H1 (cell line): ENCODE measurements around the gene DPP10. TPM values are rescaled to one million over a fixed set of nuclear protein-coding genes. Genes with fewer than 3 reads are reported as not detected.

Experiments used
- CTCF ChIA-PET: fragments of 300-600 bp; sonication (Branson Sonifier 250); formaldehyde crosslinking; loops from one replicate; lab custom pipeline; 2021; ENCODE audit not compliant: partially characterized antibody; lab: Charles Lee
- POLR2A ChIA-PET: fragments of 300-600 bp; sonication (Branson Sonifier 250); formaldehyde crosslinking; loops from one replicate; lab custom pipeline; 2021; ENCODE audit warnings: inconsistent platforms; ENCODE audit not compliant: partially characterized antibody; lab: Charles Lee
- DNase-seq, 2 experiments: peaks; one replicate each; pipeline versions ENCODE4 v3.0.0 to v3.0.0-alpha.2; 2010 to 2022; ENCODE audit warnings: low spot score in 2 of 2, low read depth in 1 of 2, mixed read lengths in 1 of 2
- FAIRE-seq: peaks from 2 replicates; lab custom pipeline; 2011; peaks lifted over from hg19 to GRCh38; lab: Jason Lieb, UNC
- H2AFZ ChIP-seq: 2 replicates; pipeline ENCODE4 v1.8.1; 2012; ENCODE audit warnings: low read length, inconsistent platforms
- H2AK5ac ChIP-seq: 2 replicates; pipeline ENCODE4 v1.6.1; 2013; ENCODE audit warnings: low read depth, low read length
- H2BK120ac ChIP-seq: replicated peaks from 2 replicates; pipeline ENCODE3; 2013; ENCODE audit warnings: low read depth, low read length, inconsistent platforms
- H2BK12ac ChIP-seq: 2 replicates; pipeline ENCODE4 v1.6.1; 2013; ENCODE audit warnings: low read depth, low read length
- H2BK15ac ChIP-seq: 2 replicates; pipeline ENCODE4 v1.6.1; 2013; ENCODE audit warnings: low read length
- H2BK20ac ChIP-seq: 2 replicates; pipeline ENCODE4 v1.6.1; 2013; ENCODE audit warnings: low read length
- H2BK5ac ChIP-seq: 2 replicates; pipeline ENCODE4 v1.6.1; 2013; ENCODE audit warnings: low read depth, low read length
- H3K14ac ChIP-seq: 2 replicates; pipeline ENCODE4 v1.6.1; 2013; ENCODE audit warnings: inconsistent platforms; ENCODE audit not compliant: insufficient read length
- H3K18ac ChIP-seq: 2 replicates; pipeline ENCODE4 v1.6.1; 2013; ENCODE audit warnings: low read length; ENCODE audit errors: extremely low read depth
- H3K23ac ChIP-seq: 2 replicates; pipeline ENCODE4 v1.6.1; 2013; ENCODE audit warnings: inconsistent platforms; ENCODE audit not compliant: insufficient read length
- H3K23me2 ChIP-seq: 2 replicates; pipeline ENCODE4 v1.6.1; 2013; ENCODE audit warnings: low read depth, low read length
- H3K27ac ChIP-seq: 2 replicates; pipeline ENCODE4 v1.6.1; 2011; ENCODE audit warnings: low read depth, low read length, inconsistent platforms
- H3K27me3 ChIP-seq, 4 experiments: replicated peaks in 1 of 4; 1 replicate in 1 of 4; 2 replicates in 3 of 4; pipeline versions ENCODE4 v1.6.1 to v1.8.1; 2011 to 2013; ENCODE audit warnings: low read length in 3 of 4, mild to moderate bottlenecking in 3 of 4, inconsistent platforms in 2 of 4, mixed read lengths in 2 of 4, moderate library complexity in 1 of 4; ENCODE audit not compliant: control insufficient read depth in 3 of 4, insufficient read depth in 3 of 4; ENCODE audit errors: extremely low read depth in 1 of 4
- H3K36me3 ChIP-seq, 4 experiments: 2 replicates each; pipeline versions ENCODE4 v1.6.1 to v1.8.1; 2011 to 2013; ENCODE audit warnings: mild to moderate bottlenecking in 4 of 4, low read length in 3 of 4, moderate library complexity in 2 of 4, control low read depth in 1 of 4, inconsistent platforms in 1 of 4; ENCODE audit not compliant: insufficient read depth in 4 of 4, control insufficient read depth in 2 of 4
- H3K4ac ChIP-seq: replicated peaks from 2 replicates; pipeline ENCODE3; 2013; ENCODE audit warnings: low read length, low read depth, mixed read lengths, inconsistent platforms; ENCODE audit not compliant: insufficient read length
- H3K4me1 ChIP-seq, 4 experiments: replicated peaks in 1 of 4; 1 replicate in 1 of 4; 2 replicates in 3 of 4; pipeline versions ENCODE4 v1.6.1 to v1.8.1; 2011 to 2013; ENCODE audit warnings: low read length in 3 of 4, inconsistent platforms in 2 of 4, mixed read lengths in 1 of 4; ENCODE audit not compliant: insufficient read depth in 4 of 4, control insufficient read depth in 3 of 4
- H3K4me2 ChIP-seq, 2 experiments: 2 replicates each; pipeline versions ENCODE4 v1.6.1 to v1.8.1; 2011 to 2013; ENCODE audit warnings: low read depth in 2 of 2, low read length in 2 of 2, control low read depth in 1 of 2, inconsistent platforms in 1 of 2, mild to moderate bottlenecking in 1 of 2; ENCODE audit not compliant: insufficient read depth in 1 of 2
- H3K4me3 ChIP-seq, 4 experiments: fragments of 200-600, 300-600 bp in 1 of 4; sonication (generic), shearing (Covaris generic), sonication (Bioruptor Twin) in 1 of 4; 2 replicates each; pipeline versions ENCODE4 v1.5.1 to v1.8.1; 2011 to 2016; ENCODE audit warnings: low read length in 4 of 4, low read depth in 3 of 4, control low read depth in 2 of 4, inconsistent platforms in 2 of 4, mild to moderate bottlenecking in 2 of 4, mixed read lengths in 1 of 4, moderate library complexity in 1 of 4; ENCODE audit not compliant: insufficient read depth in 2 of 4; ENCODE audit errors: extremely low read depth in 1 of 4
- H3K56ac ChIP-seq: replicated peaks from 2 replicates; pipeline ENCODE3; 2013; ENCODE audit warnings: low read depth, mild to moderate bottlenecking, mixed read lengths, low read length, inconsistent platforms; ENCODE audit not compliant: insufficient read length
- H3K79me1 ChIP-seq: 2 replicates; pipeline ENCODE4 v1.6.1; 2013; ENCODE audit warnings: low read depth, low read length, control low read depth
- H3K79me2 ChIP-seq, 2 experiments: 2 replicates each; pipeline versions ENCODE4 v1.6.1 to v1.8.1; 2012 to 2013; ENCODE audit warnings: low read length in 2 of 2, mild to moderate bottlenecking in 2 of 2, inconsistent platforms in 1 of 2; ENCODE audit not compliant: insufficient read depth in 2 of 2, control insufficient read depth in 1 of 2
- H3K9ac ChIP-seq, 4 experiments: replicated peaks in 1 of 4; 1 replicate in 1 of 4; 2 replicates in 3 of 4; pipeline versions ENCODE4 v1.6.1 to v1.8.1; 2011 to 2013; ENCODE audit warnings: low read depth in 3 of 4, low read length in 3 of 4, control low read depth in 2 of 4, mild to moderate bottlenecking in 2 of 4, moderate library complexity in 2 of 4, inconsistent platforms in 1 of 4; ENCODE audit errors: extremely low read depth in 1 of 4
- H3K9me3 ChIP-seq, 2 experiments: 2 replicates each; pipeline versions ENCODE4 v1.6.1 to v1.8.1; 2012 to 2013; ENCODE audit warnings: mild to moderate bottlenecking in 2 of 2, moderate library complexity in 2 of 2, control low read depth in 1 of 2, inconsistent platforms in 1 of 2, low read depth in 1 of 2, low read length in 1 of 2, mixed read lengths in 1 of 2; ENCODE audit not compliant: insufficient read depth in 2 of 2
- H4K20me1 ChIP-seq, 2 experiments: replicated peaks in 1 of 2; 2 replicates each; pipeline versions ENCODE3 to v1.8.1; 2011 to 2013; ENCODE audit warnings: inconsistent platforms in 2 of 2, low read length in 2 of 2, mild to moderate bottlenecking in 1 of 2; ENCODE audit not compliant: insufficient read depth in 2 of 2, control insufficient read depth in 1 of 2
- H4K5ac ChIP-seq: 2 replicates; pipeline ENCODE4 v1.6.1; 2013; ENCODE audit warnings: low read length, low read depth, mixed read lengths, inconsistent platforms; ENCODE audit not compliant: insufficient read length
- H4K8ac ChIP-seq: 2 replicates; pipeline ENCODE4 v1.8.0; 2013; ENCODE audit warnings: mild to moderate bottlenecking, moderate library complexity, low read length, inconsistent platforms; ENCODE audit not compliant: insufficient read depth; ENCODE audit errors: extremely low read depth
- H4K91ac ChIP-seq: replicated peaks from 2 replicates; pipeline ENCODE3; 2013; ENCODE audit warnings: low read length, mixed read lengths, inconsistent platforms; ENCODE audit not compliant: insufficient read length
- E2F6 ChIP-seq: IDR thresholded peaks from 2 replicates; pipeline ENCODE4 v1.6.1; 2012; ENCODE audit warnings: inconsistent platforms
- WGBS, 2 experiments: shearing (Covaris generic) in 1 of 2; methylation state at CpG; one replicate each; pipeline versions ENCODE4 v1.1.6 to v1.1.7; 2013 to 2015; ENCODE audit warnings: low lambda C conversion rate in 2 of 2, mixed read lengths in 2 of 2, inconsistent platforms in 1 of 2, low coverage in 1 of 2, missing lambda C conversion rate in 1 of 2; ENCODE audit not compliant: insufficient replicate concordance in 2 of 2, insufficient coverage in 1 of 2, insufficient read length in 1 of 2; ENCODE audit errors: extremely low coverage in 1 of 2, missing lambda C conversion rate in 1 of 2; 5-methylcytosine and 5-hydroxymethylcytosine counted together
- polyA plus RNA-seq, 7 experiments: library from polyadenylated mRNA; depleted of rRNA in 3 of 7; stranded (reverse) in 5 of 7; unstranded in 2 of 7; fragments of >200 nt in 5 of 7; fragments of 200-250 nt in 2 of 7; gene quantifications; 1 replicate in 5 of 7; 2 replicates in 1 of 7; 4 replicates in 1 of 7; pipeline versions ENCODE4 v1.2.1 to v1.2.3, GENCODE V29; 2011 to 2013; ENCODE audit warnings: missing spikeins in 2 of 7, mixed read lengths in 2 of 7
- total RNA-seq: library from RNA; stranded (reverse); fragmentation: NEBNext Ultra II Directional; extraction: Animal tissue kit (Norgen Biotek cat#: 25700); gene quantifications from 2 replicates; pipeline ENCODE4 v1.2.1, GENCODE V29; 2021

The DPP10 gene
- total and polyA plus RNA-seq, 2 of the 8 experiments (the other 6 are each of a cell fraction or from before 2014, with no cell fraction given): 3.3 to 7.2 TPM

DNA sequence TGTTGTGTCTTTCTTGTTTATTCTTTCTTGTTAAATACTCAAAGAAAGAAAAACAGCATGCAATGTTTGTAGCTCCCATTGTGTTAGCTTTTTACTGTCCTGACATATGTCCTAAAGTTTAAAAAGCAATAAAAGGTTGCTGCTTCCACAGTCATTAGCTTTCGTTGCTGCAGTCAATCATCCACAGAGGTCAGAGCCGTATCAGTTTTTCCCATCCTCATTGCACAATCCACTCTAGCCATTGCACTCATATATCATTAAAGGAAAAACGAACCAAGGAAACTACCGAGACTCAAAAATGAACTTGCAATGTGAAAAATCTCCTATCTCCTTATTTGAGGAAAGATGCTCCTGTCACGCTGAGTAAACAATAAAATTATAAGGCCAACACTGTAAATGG lies 954.1 kb downstream of the DPP10 start:
- H3K36me3 ChIP-seq: no peaks in the 10 kb centered on the region
- no peaks in the 10 kb centered on the region for H4K20me1 ChIP-seq
- no peak overlapping the region for H3K18ac ChIP-seq
- no peak overlapping the region for H4K91ac ChIP-seq
- no peak overlapping the region for H3K4me2 ChIP-seq
- no peaks in the 10 kb centered on the region for H3K27me3 ChIP-seq
- peaks cover 0 to 7% (median 0%) of the 10 kb centered on the region in 4 experiments; a peak in 3 of 7 replicates for H3K4me1 ChIP-seq
- no peak overlapping the region for H3K14ac ChIP-seq
- DNase-seq (no peak), FAIRE-seq (no peak)
- H3K23me2 ChIP-seq: no peaks in the 10 kb centered on the region
- no peak overlapping the region for H2AK5ac ChIP-seq
- H3K79me1 ChIP-seq: no peaks in the 10 kb centered on the region
- no peak overlapping the region for H3K56ac ChIP-seq
- 83% methylated on average over 5 of the region's 5 CpGs; no CpG with 5 or more reads in 1 of the 2 experiments for WGBS, 2 experiments
- no peak overlapping the region for H2AFZ ChIP-seq
- no peak overlapping the region for H2BK20ac ChIP-seq
- no peak overlapping the region for H4K5ac ChIP-seq
- H3K4me3 ChIP-seq: no peak overlapping the region
- no peaks in the 10 kb centered on the region for H3K79me2 ChIP-seq
- no peak overlapping the region for H4K8ac ChIP-seq
- no peak overlapping the region for H3K4ac ChIP-seq
- no peak overlapping the region for H2BK15ac ChIP-seq
- CTCF ChIA-PET: interaction anchor here (1.9 kb wide), 1 partner anchor 11 kb away, joined by 6 read pairs; no protein-coding TSS in a partner anchor
- H2BK120ac ChIP-seq: no peak overlapping the region
- no peak overlapping the region for H2BK5ac ChIP-seq
- no peak overlapping the region for H3K9ac ChIP-seq
- no peaks in the 10 kb centered on the region for H3K9me3 ChIP-seq
- H2BK12ac ChIP-seq: no peak overlapping the region
- TF ChIP-seq E2F6: no peak
- TF ChIP-seq, all 59 proteins: peak for 0
- Histone ChIP-seq H3K27ac (no peak overlapping the region), H3K23ac (no peak overlapping the region)
- POLR2A ChIA-PET: no interaction called here
